ENCODE data around the gene ZCCHC7. TPM values are rescaled to one million over a fixed set of nuclear protein-coding genes. Genes with fewer than 3 reads are reported as not detected.

Gene ZCCHC7
- total and polyA plus RNA-seq, 10 of the 15 experiments (the other 5 are each of a cell fraction or from before 2014, with no cell fraction given) = 42.9 to 178 (median 53.3) TPM

- TF ChIP-seq MYC (IDR thresholded peaks at IDR 0.05; ENCODE audit: insufficient read depth, insufficient read length, insufficient replicate concordance, low read length, severe bottlenecking) (no peak), KLF5 (IDR thresholded peaks at IDR 0.05; ENCODE audit: partially characterized antibody) (no peak), NBN (IDR thresholded peaks at IDR 0.05) (peak; percentile 93), NFYA (IDR thresholded peaks at IDR 0.05; ENCODE audit: borderline replicate concordance, low read depth, low read length) (no peak), HDAC6 (IDR thresholded peaks at IDR 0.05; ENCODE audit: unreplicated experiment) (no peak), MXI1 (IDR thresholded peaks at IDR 0.05; ENCODE audit: low read depth, low read length) (peak; percentile 46; the same call in 1 of the 2 replicates), KDM1A (IDR thresholded peaks at IDR 0.05; ENCODE audit: borderline replicate concordance) (no peak), CEBPB (IDR thresholded peaks at IDR 0.05; ENCODE audit: borderline replicate concordance in 1 of 2, low read depth in 2 of 2, low read length in 2 of 2) (no peak), EGR1 (IDR thresholded peaks at IDR 0.05; ENCODE audit: borderline replicate concordance in 1 of 2, low read depth in 2 of 2, low read length in 2 of 2) (no peak), CBX5 (IDR thresholded peaks at IDR 0.05; ENCODE audit: low read depth) (no peak), SMC3 (IDR thresholded peaks at IDR 0.05; ENCODE audit: borderline replicate concordance, low read length) (no peak), BACH1 (IDR thresholded peaks at IDR 0.05; ENCODE audit: borderline replicate concordance) (peak; percentile 96; the same call in 1 of the 2 replicates), ZSCAN29 (IDR thresholded peaks at IDR 0.05) (no peak; the same call in 1 of the 2 replicates), JUNB (IDR thresholded peaks at IDR 0.05) (peak; percentile 93), EED (IDR thresholded peaks at IDR 0.05; ENCODE audit: low read depth) (peak; percentile 73), JUND (IDR thresholded peaks at IDR 0.05; ENCODE audit: low read depth, low read length) (peak; percentile 76; the same call in 1 of the 2 replicates), RCOR1 (conservative IDR thresholded peaks at IDR 0.05; ENCODE audit: low read depth, low read length) (no peak), MTA3 (IDR thresholded peaks at IDR 0.05; ENCODE audit: borderline replicate concordance, low read length) (peak; percentile 79; the same call in 1 of the 2 replicates), HDAC2 (IDR thresholded peaks at IDR 0.05) (no peak), RBBP5 (conservative IDR thresholded peaks at IDR 0.05) (no peak)
- TF ChIP-seq, protein P1, sequence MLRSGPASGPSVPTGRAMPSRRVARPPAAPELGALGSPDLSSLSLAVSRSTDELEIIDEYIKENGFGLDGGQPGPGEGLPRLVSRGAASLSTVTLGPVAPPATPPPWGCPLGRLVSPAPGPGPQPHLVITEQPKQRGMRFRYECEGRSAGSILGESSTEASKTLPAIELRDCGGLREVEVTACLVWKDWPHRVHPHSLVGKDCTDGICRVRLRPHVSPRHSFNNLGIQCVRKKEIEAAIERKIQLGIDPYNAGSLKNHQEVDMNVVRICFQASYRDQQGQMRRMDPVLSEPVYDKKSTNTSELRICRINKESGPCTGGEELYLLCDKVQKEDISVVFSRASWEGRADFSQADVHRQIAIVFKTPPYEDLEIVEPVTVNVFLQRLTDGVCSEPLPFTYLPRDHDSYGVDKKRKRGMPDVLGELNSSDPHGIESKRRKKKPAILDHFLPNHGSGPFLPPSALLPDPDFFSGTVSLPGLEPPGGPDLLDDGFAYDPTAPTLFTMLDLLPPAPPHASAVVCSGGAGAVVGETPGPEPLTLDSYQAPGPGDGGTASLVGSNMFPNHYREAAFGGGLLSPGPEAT (IDR thresholded peaks at IDR 0.05; ENCODE audit: low read depth) = peak; percentile 79
- TF ChIP-seq, protein P2, sequence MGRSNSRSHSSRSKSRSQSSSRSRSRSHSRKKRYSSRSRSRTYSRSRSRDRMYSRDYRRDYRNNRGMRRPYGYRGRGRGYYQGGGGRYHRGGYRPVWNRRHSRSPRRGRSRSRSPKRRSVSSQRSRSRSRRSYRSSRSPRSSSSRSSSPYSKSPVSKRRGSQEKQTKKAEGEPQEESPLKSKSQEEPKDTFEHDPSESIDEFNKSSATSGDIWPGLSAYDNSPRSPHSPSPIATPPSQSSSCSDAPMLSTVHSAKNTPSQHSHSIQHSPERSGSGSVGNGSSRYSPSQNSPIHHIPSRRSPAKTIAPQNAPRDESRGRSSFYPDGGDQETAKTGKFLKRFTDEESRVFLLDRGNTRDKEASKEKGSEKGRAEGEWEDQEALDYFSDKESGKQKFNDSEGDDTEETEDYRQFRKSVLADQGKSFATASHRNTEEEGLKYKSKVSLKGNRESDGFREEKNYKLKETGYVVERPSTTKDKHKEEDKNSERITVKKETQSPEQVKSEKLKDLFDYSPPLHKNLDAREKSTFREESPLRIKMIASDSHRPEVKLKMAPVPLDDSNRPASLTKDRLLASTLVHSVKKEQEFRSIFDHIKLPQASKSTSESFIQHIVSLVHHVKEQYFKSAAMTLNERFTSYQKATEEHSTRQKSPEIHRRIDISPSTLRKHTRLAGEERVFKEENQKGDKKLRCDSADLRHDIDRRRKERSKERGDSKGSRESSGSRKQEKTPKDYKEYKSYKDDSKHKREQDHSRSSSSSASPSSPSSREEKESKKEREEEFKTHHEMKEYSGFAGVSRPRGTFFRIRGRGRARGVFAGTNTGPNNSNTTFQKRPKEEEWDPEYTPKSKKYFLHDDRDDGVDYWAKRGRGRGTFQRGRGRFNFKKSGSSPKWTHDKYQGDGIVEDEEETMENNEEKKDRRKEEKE (IDR thresholded peaks at IDR 0.05) = no peak
Observed at GRCh38 chr9:37144762-37145161, 24.4 kb downstream of the ZCCHC7 start (continued).

All from GM12878 (cell line).